Right atrium auricular region (tissue), 2 donors: ENCODE data around the gene NCEH1. TPM values are rescaled to one million over a fixed set of nuclear protein-coding genes. Genes with fewer than 3 reads are reported as not detected.

Source experiments
- DNase-seq: peaks from one replicate; pipeline ENCODE4 v3.0.0-alpha.2; 2019; ENCODE audit warnings: low spot score
- H3K27ac ChIP-seq, 2 donors: fragments of 200-600 bp; sonication (generic); 1 replicate in 1 of 2; 2 replicates in 1 of 2; pipeline ENCODE4 v1.5.1; 2016 to 2019
- H3K27me3 ChIP-seq, 2 donors: fragments of 200-600 bp; sonication (generic); one replicate each; pipeline versions ENCODE4 v1.5.1 to v1.6.0; 2017 to 2019
- H3K36me3 ChIP-seq: fragments of 200-600 bp; sonication (generic); one replicate; pipeline ENCODE4 v1.5.1; 2016
- H3K4me1 ChIP-seq, 2 donors: fragments of 200-600 bp; sonication (generic); one replicate each; pipeline versions ENCODE4 v1.5.1 to v1.6.0; 2017 to 2019
- H3K4me3 ChIP-seq, 2 donors: fragments of 200-600 bp; sonication (generic); 1 replicate in 1 of 2; 2 replicates in 1 of 2; pipeline ENCODE4 v1.5.1; 2017 to 2019; ENCODE audit warnings: mild to moderate bottlenecking in 1 of 2, moderate library complexity in 1 of 2
- H3K9me3 ChIP-seq, 2 donors: fragments of 200-600 bp; sonication (generic); one replicate each; pipeline ENCODE4 v1.5.1; 2019
- CTCF ChIP-seq, 2 donors: fragments of 200-600 bp; sonication (generic); IDR thresholded peaks; one replicate each; pipeline ENCODE4 v1.5.1; 2019; ENCODE audit warnings: antibody characterized with exemption in 2 of 2
- total RNA-seq, 2 donors: library from RNA; depleted of rRNA; stranded (reverse); fragments of >200 nt; gene quantifications; one replicate each; pipeline ENCODE4 v1.1.0, GENCODE V29; 2016

The NCEH1 gene
- total RNA-seq, 2 donors from 2014 or later = 14.3 to 21.1 TPM

GRCh38 chr3:172656602-172657001 is 54.3 kb downstream of the NCEH1 start:
- Histone ChIP-seq H3K27ac (no peak overlapping the region), H3K27me3 (no peaks in the 10 kb centered on the region), H3K9me3 (no peaks in the 10 kb centered on the region), H3K4me3 (no peak overlapping the region), H3K36me3 (no peaks in the 10 kb centered on the region), H3K4me1 (peaks cover 0 to 9% of the 10 kb centered on the region in 2 donors)
- no peak for DNase-seq
- no peak for TF ChIP-seq CTCF (IDR thresholded peaks at IDR 0.05)

- no peak for TF ChIP-seq CTCF (IDR thresholded peaks at IDR 0.05)
- Histone ChIP-seq H3K27ac (no peak overlapping the region), H3K4me3 (no peak overlapping the region), H3K27me3 (no peaks in the 10 kb centered on the region), H3K4me1 (peaks cover 0 to 9% of the 10 kb centered on the region in 2 donors), H3K9me3 (no peaks in the 10 kb centered on the region), H3K36me3 (no peaks in the 10 kb centered on the region)
- no peak for DNase-seq
Measured at GRCh38 chr3:172655388-172655787, 55.5 kb downstream of the NCEH1 start.

DNA sequence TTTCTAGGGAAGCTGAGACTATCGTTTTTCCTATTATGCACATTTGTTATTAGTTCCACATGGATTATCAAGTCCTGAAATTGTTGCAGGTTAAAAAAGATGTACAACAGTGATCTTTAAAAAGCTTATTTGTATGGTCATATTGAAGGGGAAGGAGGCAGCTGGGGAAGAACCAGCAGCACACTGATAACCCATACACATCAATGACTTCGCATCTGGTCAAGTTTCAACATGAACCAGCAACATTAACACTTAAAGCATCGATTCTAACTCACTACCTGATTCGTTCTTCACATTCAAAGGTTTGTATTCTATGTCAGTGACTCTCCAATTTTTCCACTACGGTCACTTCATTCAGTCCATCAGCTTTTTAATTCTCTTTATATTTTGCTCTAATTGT is 56.4 kb downstream of the NCEH1 start:
- DNase-seq = no peak
- Histone ChIP-seq H3K36me3 (no peaks in the 10 kb centered on the region), H3K27me3 (no peaks in the 10 kb centered on the region), H3K4me3 (no peak overlapping the region), H3K4me1 (peaks cover 0 to 7% of the 10 kb centered on the region in 2 donors), H3K27ac (no peak overlapping the region), H3K9me3 (no peaks in the 10 kb centered on the region)
- TF ChIP-seq CTCF (IDR thresholded peaks at IDR 0.05) = no peak

- TF ChIP-seq CTCF (IDR thresholded peaks at IDR 0.05) = no peak
- Histone ChIP-seq H3K27me3 (no peaks in the 10 kb centered on the region), H3K9me3 (no peaks in the 10 kb centered on the region), H3K36me3 (no peaks in the 10 kb centered on the region), H3K27ac (no peak overlapping the region), H3K4me1 (peaks cover 0 to under 1% of the 10 kb centered on the region in 2 donors), H3K4me3 (no peak overlapping the region)
- no peak for DNase-seq
Measured at GRCh38 chr3:172653004-172653572, 57.8 kb downstream of the NCEH1 start.

- no peaks in the 10 kb centered on the region for H3K9me3 ChIP-seq
- DNase-seq = no peak
- H3K27ac ChIP-seq = no peak overlapping the region
- H3K4me1 ChIP-seq = peaks cover 0 to 9% of the 10 kb centered on the region in 2 donors
- H3K36me3 ChIP-seq = no peaks in the 10 kb centered on the region
- H3K27me3 ChIP-seq = no peaks in the 10 kb centered on the region
- H3K4me3 ChIP-seq = no peak overlapping the region
- TF ChIP-seq CTCF (IDR thresholded peaks at IDR 0.05) = no peak
Measured at GRCh38 chr3:172651936-172652625, 58.8 kb downstream of the NCEH1 start.
